Ishikawa (cell line): Measurements from ENCODE around the gene SRBD1.

Source experiments
- EP300 ChIP-seq: IDR thresholded peaks from 2 replicates; pipeline ENCODE4 v1.6.1; 2012; ENCODE audit warnings: borderline replicate concordance
- RAD21 ChIP-seq: IDR thresholded peaks from 2 replicates; pipeline ENCODE4 v1.6.1; 2012; ENCODE audit warnings: low read depth
- YY1 ChIP-seq: IDR thresholded peaks from 2 replicates; pipeline ENCODE4 v1.6.1; 2012; ENCODE audit warnings: low read depth
- TF ChIP-seq, protein P1 (sequence below): IDR thresholded peaks from 2 replicates; pipeline ENCODE4 v1.6.1; 2012

DNA sequence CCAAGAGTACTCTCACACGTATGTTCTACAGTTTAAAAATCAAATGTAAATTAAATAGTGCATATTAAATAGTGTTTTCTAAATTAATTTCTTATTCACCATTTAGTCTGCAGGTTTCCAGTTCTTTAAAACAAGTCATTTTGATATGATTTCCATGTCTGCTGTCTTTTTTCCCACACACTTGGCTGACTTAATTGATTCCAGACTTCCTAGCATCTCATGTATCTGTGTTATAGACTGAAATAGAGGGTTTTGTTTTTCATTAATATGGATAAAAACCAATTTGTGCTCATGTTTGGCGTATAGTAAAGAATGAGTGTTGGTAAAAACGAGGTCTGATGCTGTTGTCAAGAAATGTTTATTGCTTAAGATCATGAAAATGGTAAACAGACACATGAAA, 104.3 kb downstream of the SRBD1 start:
- no peak for TF ChIP-seq YY1
- TF ChIP-seq RAD21: no peak
- TF ChIP-seq, protein P1, sequence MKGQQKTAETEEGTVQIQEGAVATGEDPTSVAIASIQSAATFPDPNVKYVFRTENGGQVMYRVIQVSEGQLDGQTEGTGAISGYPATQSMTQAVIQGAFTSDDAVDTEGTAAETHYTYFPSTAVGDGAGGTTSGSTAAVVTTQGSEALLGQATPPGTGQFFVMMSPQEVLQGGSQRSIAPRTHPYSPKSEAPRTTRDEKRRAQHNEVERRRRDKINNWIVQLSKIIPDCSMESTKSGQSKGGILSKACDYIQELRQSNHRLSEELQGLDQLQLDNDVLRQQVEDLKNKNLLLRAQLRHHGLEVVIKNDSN: no peak
- no peak for TF ChIP-seq EP300
